ENCODE measurements around the gene DYRK2.
"Not testable (repeated sequence)": the region's sequence is repeated elsewhere in the genome, so short reads cannot be mapped to it uniquely, and the experiment has no call there.

DYRK2 gene

GRCh38 chr12:67671419-67671818 lies 22.9 kb downstream of the DYRK2 start:
- DNase-seq = peak in 3 of 4 experiments; percentile 14 to 35 (median 28)

- peak in 1 of 4 experiments; percentile 21 for DNase-seq
Observed at GRCh38 chr12:67671892-67672291, 23.3 kb downstream of the DYRK2 start.

GRCh38 chr12:67672507-67672906 lies 24.0 kb downstream of the DYRK2 start:
- DNase-seq = peak; percentile 53 to 79 (median 68)

- DNase-seq = not testable (repeated sequence)
Observed at GRCh38 chr12:67673509-67673908, 25.0 kb downstream of the DYRK2 start.

- DNase-seq = no peak
Observed at GRCh38 chr12:67674417-67674816, 25.9 kb downstream of the DYRK2 start.

GRCh38 chr12:67676624-67677023 lies 28.1 kb downstream of the DYRK2 start:
- no peak for DNase-seq

GRCh38 chr12:67677166-67677565 lies 28.6 kb downstream of the DYRK2 start:
- no peak for DNase-seq

GRCh38 chr12:67681105-67681778 lies 32.7 kb downstream of the DYRK2 start:
- no peak for DNase-seq

- no peak for DNase-seq
Observed at GRCh38 chr12:67681941-67682620, 33.5 kb downstream of the DYRK2 start.

- DNase-seq = no peak
Observed at GRCh38 chr12:67689385-67689784, 40.8 kb downstream of the DYRK2 start.

GRCh38 chr12:67690656-67691055 lies 42.1 kb downstream of the DYRK2 start:
- DNase-seq = no peak

- DNase-seq = no peak
Observed at GRCh38 chr12:67691220-67691619, 42.7 kb downstream of the DYRK2 start.

- DNase-seq = no peak
Observed at GRCh38 chr12:67692135-67692534, 43.6 kb downstream of the DYRK2 start.

- DNase-seq = no peak
Observed at GRCh38 chr12:67692966-67693365, 44.4 kb downstream of the DYRK2 start.

GRCh38 chr12:67693894-67694293 lies 45.3 kb downstream of the DYRK2 start:
- DNase-seq = no peak

- DNase-seq = no peak
Observed at GRCh38 chr12:67694306-67694900, 45.9 kb downstream of the DYRK2 start.

- no peak for DNase-seq
Observed at GRCh38 chr12:67695974-67696373, 47.4 kb downstream of the DYRK2 start.

- DNase-seq = no peak
Observed at GRCh38 chr12:67697443-67697842, 48.9 kb downstream of the DYRK2 start.

GRCh38 chr12:67697967-67698366 lies 49.4 kb downstream of the DYRK2 start:
- DNase-seq = no peak

- peak; percentile 60 to 84 (median 72) for DNase-seq
Observed at GRCh38 chr12:67698672-67699581, 50.4 kb downstream of the DYRK2 start.

- no peak for DNase-seq
Observed at GRCh38 chr12:67701121-67701520, 52.6 kb downstream of the DYRK2 start.

- no peak for DNase-seq
Observed at GRCh38 chr12:67702136-67702535, 53.6 kb downstream of the DYRK2 start.

- no peak for DNase-seq
Observed at GRCh38 chr12:67704071-67704470, 55.5 kb downstream of the DYRK2 start.

All from suppressor macrophage (primary cell).